IPS DF 6.9 (cell line): ENCODE results near the gene RPS17.

ENCODE experiments used
- DNase-seq: peaks from one replicate; pipeline ENCODE4 v3.0.0-alpha.2; 2013; ENCODE audit warnings: low read depth, low spot score
- H3K27ac ChIP-seq: one replicate; pipeline ENCODE4 v1.5.1; 2013; ENCODE audit warnings: low read length, control low read depth
- H3K27me3 ChIP-seq: 2 replicates; pipeline ENCODE4 v1.6.1; 2013; ENCODE audit warnings: mild to moderate bottlenecking, low read length; ENCODE audit not compliant: control insufficient read depth, insufficient read depth
- H3K36me3 ChIP-seq: 2 replicates; pipeline ENCODE4 v1.6.1; 2013; ENCODE audit warnings: low read length; ENCODE audit not compliant: control insufficient read depth, insufficient read depth
- H3K4me1 ChIP-seq: 2 replicates; pipeline ENCODE4 v1.6.1; 2013; ENCODE audit warnings: low read length; ENCODE audit not compliant: control insufficient read depth, insufficient read depth
- H3K4me3 ChIP-seq: 2 replicates; pipeline ENCODE4 v1.5.1; 2013; ENCODE audit warnings: mild to moderate bottlenecking, low read length
- H3K9me3 ChIP-seq: 2 replicates; pipeline ENCODE4 v1.6.1; 2013; ENCODE audit warnings: low read length, inconsistent platforms; ENCODE audit not compliant: control insufficient read depth, insufficient read depth
- WGBS: extraction: QIAGEN DNeasy Blood & Tissue Kit; methylation state at CpG from one replicate; pipeline ENCODE4 v1.1.7; 2013; ENCODE audit warnings: mixed read lengths, missing lambda C conversion rate; ENCODE audit not compliant: insufficient read length, insufficient coverage; 5-methylcytosine and 5-hydroxymethylcytosine counted together

RPS17 gene

DNA sequence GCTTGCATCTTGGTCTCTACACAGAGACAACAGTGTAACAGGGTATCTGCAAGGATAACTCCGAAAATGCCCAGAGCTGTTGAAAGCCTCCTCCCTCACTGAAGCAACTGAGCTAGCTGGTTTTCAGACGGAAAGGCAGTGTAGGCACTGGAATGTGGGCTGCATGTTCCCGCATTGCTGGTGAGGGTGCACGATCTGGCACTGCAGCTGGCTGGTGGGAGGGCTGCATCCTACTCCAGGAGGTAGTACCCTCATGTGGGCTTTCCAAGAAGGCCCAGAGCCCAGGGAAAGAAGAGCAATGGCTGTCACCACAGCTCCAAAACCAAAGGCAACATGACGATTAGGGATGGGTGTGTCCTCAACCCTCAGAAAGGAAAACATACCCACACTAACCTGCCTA is 28.7 kb upstream of the RPS17 start:
- H3K27me3 ChIP-seq: no peaks in the 10 kb centered on the region
- no CpG with 5 or more reads among the region's 5 CpGs for WGBS
- DNase-seq: no peak
- no peak overlapping the region for H3K4me3 ChIP-seq
- H3K4me1 ChIP-seq: peaks cover 11% of the 10 kb centered on the region
- no peak overlapping the region for H3K27ac ChIP-seq
- no peaks in the 10 kb centered on the region for H3K9me3 ChIP-seq
- H3K36me3 ChIP-seq: no peaks in the 10 kb centered on the region

DNA sequence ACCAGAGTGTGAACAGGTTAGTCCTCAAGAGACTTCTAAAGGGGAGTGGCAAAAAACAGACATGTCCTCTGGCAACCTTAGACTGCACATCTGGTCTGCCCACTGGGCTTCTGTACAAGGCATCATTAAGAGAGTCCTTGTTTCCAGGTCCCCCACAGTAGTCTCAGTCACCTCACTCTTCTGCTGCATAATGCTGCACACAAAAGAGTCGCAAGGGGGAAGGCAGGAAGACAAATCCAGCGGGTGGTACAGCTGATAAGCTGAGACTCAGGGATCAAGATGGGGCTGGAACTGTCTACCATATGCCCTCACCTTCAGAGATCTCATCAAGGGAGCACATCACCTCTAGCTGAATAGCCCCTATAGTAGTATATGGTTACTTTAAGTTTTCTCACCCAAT is 27.4 kb upstream of the RPS17 start:
- Histone ChIP-seq H3K36me3 (no peaks in the 10 kb centered on the region), H3K27ac (no peak overlapping the region), H3K9me3 (no peaks in the 10 kb centered on the region), H3K4me1 (peaks cover 11% of the 10 kb centered on the region), H3K27me3 (no peaks in the 10 kb centered on the region), H3K4me3 (no peak overlapping the region)
- no peak for DNase-seq
- no CpG with 5 or more reads among the region's 2 CpGs for WGBS

DNA sequence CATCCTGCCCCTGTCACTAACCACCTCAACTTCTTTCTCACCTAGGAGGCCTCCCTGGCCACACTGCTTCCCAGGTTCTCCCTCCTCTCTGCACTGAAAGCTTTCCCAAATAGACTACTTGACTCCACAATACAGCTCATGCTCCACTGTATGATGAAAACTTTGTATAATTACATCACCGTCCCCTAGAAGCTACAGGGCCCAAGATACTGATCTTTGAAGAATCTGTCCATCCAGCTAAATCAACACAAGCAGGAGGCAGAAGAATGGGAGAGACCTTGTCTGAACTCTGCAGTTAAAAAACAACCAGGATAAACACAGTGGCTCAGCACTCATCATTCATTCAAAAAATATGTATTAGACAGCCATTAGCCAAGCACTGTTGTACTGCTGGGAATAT is 26.4 kb upstream of the RPS17 start:
- H3K9me3 ChIP-seq: no peaks in the 10 kb centered on the region
- H3K4me1 ChIP-seq: peaks cover 9% of the 10 kb centered on the region
- H3K36me3 ChIP-seq: no peaks in the 10 kb centered on the region
- H3K4me3 ChIP-seq: no peak overlapping the region
- no peak overlapping the region for H3K27ac ChIP-seq
- H3K27me3 ChIP-seq: no peaks in the 10 kb centered on the region
- no CpG with 5 or more reads among the region's 1 CpG for whole genome bisulfite sequencing
- DNase-seq: no peak

DNA sequence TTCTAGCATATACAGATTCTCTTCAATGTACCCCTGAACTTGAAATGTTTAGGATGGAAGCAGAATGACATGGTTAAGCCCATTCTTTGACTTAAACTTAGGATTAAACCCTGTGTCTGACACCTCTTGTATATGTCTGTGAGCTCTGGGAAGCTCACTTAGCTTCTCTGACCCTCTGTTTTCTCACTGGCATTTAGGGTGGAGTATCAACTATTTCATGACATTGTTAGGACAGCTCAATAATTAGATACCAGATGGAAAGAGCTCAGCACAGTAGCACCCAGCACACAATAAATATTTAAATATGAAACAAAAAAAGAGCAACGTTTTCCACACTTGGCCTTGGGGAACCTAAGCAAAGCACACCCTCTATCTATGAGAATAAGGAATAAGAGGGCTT is 18.2 kb upstream of the RPS17 start:
- Histone ChIP-seq H3K27ac (no peak overlapping the region), H3K36me3 (no peaks in the 10 kb centered on the region), H3K4me1 (no peaks in the 10 kb centered on the region), H3K27me3 (no peaks in the 10 kb centered on the region), H3K9me3 (no peaks in the 10 kb centered on the region), H3K4me3 (no peak overlapping the region)
- WGBS: no CpG with 5 or more reads among the region's 1 CpG
- no peak for DNase-seq

DNA sequence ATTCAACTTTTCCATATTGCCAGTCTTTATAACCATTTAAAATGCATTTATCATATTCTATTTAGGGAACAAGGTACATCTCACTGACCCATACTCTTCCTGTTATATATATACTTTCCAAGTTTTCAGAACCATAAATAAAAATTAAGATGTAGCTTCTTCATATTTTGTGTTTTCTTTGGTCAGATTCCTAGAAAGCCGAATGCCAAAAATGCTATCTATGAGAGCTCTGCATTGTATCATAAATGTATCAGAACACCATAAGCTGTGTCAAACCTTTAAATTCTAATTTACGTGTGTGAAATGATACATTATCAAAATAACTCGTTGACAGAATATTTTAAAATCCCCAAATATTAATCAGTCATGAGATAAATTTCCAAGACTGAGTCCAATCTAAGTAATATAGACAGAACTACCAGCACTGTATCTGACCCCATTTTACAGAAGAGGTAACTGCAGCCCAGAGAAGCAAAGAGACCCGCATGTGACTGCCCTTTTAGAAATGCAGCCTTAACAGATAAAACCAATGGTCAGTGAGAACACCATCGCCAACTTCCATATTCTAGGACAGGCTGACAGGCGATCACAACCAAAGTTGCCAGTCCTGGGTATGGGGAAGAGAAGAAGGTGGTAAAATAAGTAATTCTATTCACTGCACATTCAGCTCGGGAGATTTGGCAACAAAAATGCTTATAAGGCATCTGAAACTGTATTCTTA is 16.2 kb upstream of the RPS17 start:
- H3K36me3 ChIP-seq: no peaks in the 10 kb centered on the region
- no peaks in the 10 kb centered on the region for H3K4me1 ChIP-seq
- no peak overlapping the region for H3K4me3 ChIP-seq
- H3K27ac ChIP-seq: no peak overlapping the region
- H3K9me3 ChIP-seq: no peaks in the 10 kb centered on the region
- WGBS: no CpG with 5 or more reads among the region's 7 CpGs
- no peak for DNase-seq
- no peaks in the 10 kb centered on the region for H3K27me3 ChIP-seq

DNA sequence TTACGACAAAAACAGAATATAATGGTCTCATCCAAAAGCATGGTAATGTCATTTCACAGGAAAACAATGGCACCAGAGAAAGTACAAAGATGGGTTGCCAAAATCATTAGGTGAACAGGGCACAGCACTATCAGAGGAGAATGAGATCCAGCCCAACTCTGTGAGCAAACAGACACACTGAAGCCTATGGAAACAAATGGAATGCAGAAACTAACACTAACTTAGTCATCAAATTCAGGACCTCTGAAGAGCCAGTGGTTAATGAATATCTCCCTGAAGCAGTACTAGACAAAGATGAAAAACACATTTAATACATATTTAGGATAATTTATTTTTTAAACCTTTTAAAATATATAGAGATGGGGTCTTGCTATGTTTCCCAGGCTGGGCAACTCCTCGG is 14.6 kb upstream of the RPS17 start:
- no peak for DNase-seq
- WGBS: no CpG with 5 or more reads among the region's 2 CpGs
- H3K27ac ChIP-seq: no peak overlapping the region
- no peaks in the 10 kb centered on the region for H3K9me3 ChIP-seq
- no peak overlapping the region for H3K4me3 ChIP-seq
- H3K4me1 ChIP-seq: no peaks in the 10 kb centered on the region
- no peaks in the 10 kb centered on the region for H3K27me3 ChIP-seq
- H3K36me3 ChIP-seq: no peaks in the 10 kb centered on the region

DNA sequence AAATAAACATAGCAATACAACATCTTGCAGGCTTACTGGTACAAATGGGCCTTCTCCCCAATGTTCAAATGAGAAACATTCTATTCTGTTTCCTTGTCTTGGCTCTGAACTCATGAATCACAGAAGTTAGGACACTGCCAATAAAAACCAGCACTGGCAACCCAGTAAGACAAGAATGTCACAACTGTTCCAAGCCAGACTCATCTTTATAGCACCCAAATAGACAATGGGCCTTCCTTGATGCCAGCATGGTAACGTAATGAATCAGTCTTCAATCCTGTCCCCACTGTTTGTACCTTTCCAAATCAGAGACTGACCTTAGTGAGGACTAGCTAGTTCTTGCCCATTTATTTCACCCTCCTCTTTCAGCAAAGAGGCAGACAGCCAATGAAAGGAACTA is 14.1 kb upstream of the RPS17 start:
- no peak for DNase-seq

DNA sequence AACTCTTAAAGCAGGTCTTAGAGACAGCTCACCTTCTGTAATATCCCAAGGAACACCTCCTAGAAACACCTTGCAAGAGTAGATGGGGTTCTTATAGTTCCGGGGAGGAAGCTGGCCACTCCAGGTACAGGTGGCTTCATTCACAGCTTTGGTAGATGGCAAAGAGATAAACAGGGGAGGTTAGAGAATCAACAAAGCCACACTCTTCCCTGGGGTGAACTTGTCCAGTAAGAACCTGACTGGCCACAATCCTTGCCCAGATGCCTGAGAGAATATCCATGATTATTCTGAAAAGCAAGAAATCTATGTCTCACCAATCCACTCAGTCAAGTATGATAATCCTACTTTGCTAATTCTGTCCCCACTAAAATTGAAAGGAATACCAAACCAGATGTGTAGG is 13.6 kb upstream of the RPS17 start:
- Histone ChIP-seq H3K36me3 (no peaks in the 10 kb centered on the region), H3K27ac (no peak overlapping the region), H3K4me3 (no peak overlapping the region), H3K27me3 (no peaks in the 10 kb centered on the region), H3K9me3 (no peaks in the 10 kb centered on the region), H3K4me1 (no peaks in the 10 kb centered on the region)
- WGBS: no CpG with 5 or more reads among the region's 1 CpG
- no peak for DNase-seq

More for the DNA sequence above, 14.1 kb upstream of the RPS17 start:
- H3K27me3 ChIP-seq: no peaks in the 10 kb centered on the region
- H3K9me3 ChIP-seq: no peaks in the 10 kb centered on the region
- WGBS: no CpG with 5 or more reads among the region's 1 CpG
- H3K4me1 ChIP-seq: no peaks in the 10 kb centered on the region
- no peak overlapping the region for H3K27ac ChIP-seq
- no peak overlapping the region for H3K4me3 ChIP-seq
- no peaks in the 10 kb centered on the region for H3K36me3 ChIP-seq

DNA sequence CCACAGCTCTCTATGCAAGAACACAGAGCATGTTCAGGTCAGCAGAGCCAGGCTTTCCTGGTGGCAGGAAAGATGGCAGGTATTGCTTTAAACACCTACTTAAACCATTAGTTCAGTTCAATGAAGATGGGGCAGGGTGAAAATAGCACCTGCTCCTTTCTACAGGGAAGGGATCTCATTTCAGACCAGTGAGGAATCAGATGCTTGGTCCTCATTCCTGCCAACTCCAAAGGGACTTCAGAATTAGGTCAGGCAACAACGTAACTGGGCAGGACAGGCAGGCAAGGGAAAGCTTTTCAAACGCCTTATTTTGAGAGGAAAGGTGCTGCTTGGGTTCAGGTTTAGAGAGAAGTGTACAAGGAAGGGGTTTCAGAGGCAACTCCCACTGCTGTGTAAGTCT is 12.6 kb upstream of the RPS17 start:
- WGBS: no CpG with 5 or more reads among the region's 2 CpGs
- no peak for DNase-seq
- Histone ChIP-seq H3K36me3 (no peaks in the 10 kb centered on the region), H3K4me1 (no peaks in the 10 kb centered on the region), H3K27ac (no peak overlapping the region), H3K9me3 (no peaks in the 10 kb centered on the region), H3K27me3 (no peaks in the 10 kb centered on the region), H3K4me3 (no peak overlapping the region)

DNA sequence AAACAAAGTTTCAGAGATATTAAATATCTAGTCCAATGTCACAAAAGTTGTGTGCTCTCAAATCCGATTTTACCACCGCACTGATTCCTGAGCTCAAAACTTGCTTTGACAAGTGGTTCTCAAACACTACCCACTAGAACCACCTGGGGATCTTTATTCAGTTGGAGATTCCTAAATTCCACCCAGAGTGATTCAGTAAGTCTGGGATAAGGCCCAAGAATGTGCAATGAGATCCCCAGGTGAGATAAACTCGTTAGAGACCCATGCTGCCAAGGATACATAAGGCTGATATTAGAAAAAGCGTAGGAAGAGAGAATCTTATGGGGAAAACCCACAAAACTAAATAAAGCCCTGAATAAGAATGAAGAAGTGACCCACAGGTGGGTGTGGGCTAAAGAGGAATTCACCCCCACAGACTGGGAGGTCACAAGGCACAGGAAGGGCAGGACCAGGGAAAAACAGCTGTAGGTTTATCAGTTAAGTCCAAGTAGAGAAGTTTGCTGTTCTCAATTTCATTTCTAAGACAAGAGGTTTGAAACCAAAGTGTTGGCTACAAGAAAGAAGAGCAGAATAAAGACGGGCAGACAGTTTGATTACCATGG is 11.5 kb upstream of the RPS17 start:
- no peaks in the 10 kb centered on the region for H3K4me1 ChIP-seq
- no peak overlapping the region for H3K27ac ChIP-seq
- no peaks in the 10 kb centered on the region for H3K27me3 ChIP-seq
- DNase-seq: no peak
- WGBS: no CpG with 5 or more reads among the region's 5 CpGs
- no peak overlapping the region for H3K4me3 ChIP-seq
- H3K9me3 ChIP-seq: no peaks in the 10 kb centered on the region
- H3K36me3 ChIP-seq: no peaks in the 10 kb centered on the region

DNA sequence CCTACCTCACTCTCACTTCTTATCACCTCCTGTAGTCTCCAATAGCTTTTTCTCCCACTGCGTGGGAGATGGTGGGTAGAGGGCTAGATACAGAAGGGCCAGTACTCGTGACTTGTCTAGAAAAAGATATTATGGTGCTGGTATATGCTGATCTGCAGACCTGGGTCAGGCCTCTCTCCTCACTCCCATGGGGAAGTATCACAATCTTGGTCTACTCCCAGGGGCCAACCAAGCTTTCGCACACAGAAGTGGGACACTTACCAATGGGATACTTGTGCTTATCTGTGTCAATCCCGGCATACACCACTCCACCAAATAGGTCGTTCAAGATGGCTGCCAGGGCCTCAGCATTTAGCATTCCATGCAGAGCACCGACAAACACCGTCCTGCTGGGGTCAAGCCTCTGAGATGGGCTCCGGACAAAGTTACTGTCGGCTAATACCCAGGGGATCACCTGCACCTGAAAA is 9.0 kb upstream of the RPS17 start:
- WGBS: no CpG with 5 or more reads among the region's 9 CpGs
- H3K27ac ChIP-seq: no peak overlapping the region

More for the DNA sequence above, 9.0 kb upstream of the RPS17 start:
- Histone ChIP-seq H3K4me1 (peaks cover 2% of the 10 kb centered on the region; the same call in 1 of the 2 replicates), H3K4me3 (no peak overlapping the region), H3K27me3 (no peaks in the 10 kb centered on the region), H3K36me3 (no peaks in the 10 kb centered on the region), H3K9me3 (no peaks in the 10 kb centered on the region)
- no peak for DNase-seq
